DOHH2 (cell line): Measurements from ENCODE around the gene MNT.
A peak's percentile ranks its signal among the peaks of the same experiment; 100 is the strongest.

Experiments used
- H3F3A ChIP-seq: fragments of 200-600 bp; sonication (generic), shearing (Covaris generic); 2 replicates; pipeline ENCODE4 v1.6.0; 2016; ENCODE audit warnings: antibody characterized with exemption, mild to moderate bottlenecking; ENCODE audit not compliant: control insufficient read depth, insufficient read depth
- H3K27ac ChIP-seq: fragments of 200-600 bp; sonication (generic); 2 replicates; pipeline ENCODE4 v1.5.1; 2014; ENCODE audit warnings: low read depth, mild to moderate bottlenecking, low read length, moderate library complexity
- H3K27me3 ChIP-seq: fragments of 200-600 bp; sonication (generic); 2 replicates; pipeline ENCODE4 v1.6.1; 2014; ENCODE audit warnings: mild to moderate bottlenecking, low read length, mixed read lengths; ENCODE audit not compliant: control insufficient read depth
- H3K36me3 ChIP-seq: fragments of 200-600 bp; sonication (generic); 2 replicates; pipeline ENCODE4 v1.6.1; 2014; ENCODE audit warnings: mild to moderate bottlenecking, low read length, moderate library complexity, mixed read lengths; ENCODE audit not compliant: control insufficient read depth
- H3K4me1 ChIP-seq: fragments of 200-600 bp; sonication (generic); 2 replicates; pipeline ENCODE4 v1.6.1; 2014; ENCODE audit warnings: mild to moderate bottlenecking, low read length, mixed read lengths; ENCODE audit not compliant: control insufficient read depth
- H3K4me2 ChIP-seq: fragments of 200-600 bp; sonication (generic); 2 replicates; pipeline ENCODE4 v1.6.0; 2014; ENCODE audit warnings: mild to moderate bottlenecking, low read length, moderate library complexity
- H3K4me3 ChIP-seq: fragments of 200-600 bp; sonication (generic); 2 replicates; pipeline ENCODE4 v1.5.1; 2014; ENCODE audit warnings: mild to moderate bottlenecking, low read length, mixed read lengths
- H3K79me2 ChIP-seq: fragments of 200-600 bp; sonication (generic); 2 replicates; pipeline ENCODE4 v1.6.1; 2014; ENCODE audit warnings: mild to moderate bottlenecking, low read length, mixed read lengths; ENCODE audit not compliant: control insufficient read depth
- H3K9me2 ChIP-seq: fragments of 200-600 bp; sonication (generic); replicated peaks from 2 replicates; pipeline ENCODE4 v1.6.1; 2014; ENCODE audit warnings: mild to moderate bottlenecking, low read length, mixed read lengths; ENCODE audit not compliant: control insufficient read depth
- H3K9me3 ChIP-seq: fragments of 200-600 bp; sonication (generic); 2 replicates; pipeline ENCODE4 v1.6.1; 2014; ENCODE audit warnings: antibody characterized with exemption, low read length, mixed read lengths; ENCODE audit not compliant: control insufficient read depth, insufficient read depth
- H4K20me1 ChIP-seq: fragments of 200-600 bp; sonication (generic); 2 replicates; pipeline ENCODE4 v1.6.0; 2014; ENCODE audit warnings: low read depth, mild to moderate bottlenecking, antibody characterized with exemption, low read length, moderate library complexity; ENCODE audit not compliant: control insufficient read depth, insufficient read depth
- EZH2phosphoT487 ChIP-seq: fragments of 200-600 bp; sonication (generic); IDR thresholded peaks from 2 replicates; pipeline ENCODE4 v1.6.1; 2017; ENCODE audit warnings: borderline replicate concordance, mild to moderate bottlenecking, antibody characterized with exemption, low read length, moderate library complexity, mixed read lengths
- TF ChIP-seq, protein P1 (sequence below): fragments of 200-600 bp; sonication (generic); IDR thresholded peaks from one replicate; pipeline ENCODE4 v1.5.1; 2014; ENCODE audit warnings: antibody characterized with exemption, mild to moderate bottlenecking, low read depth, low read length; ENCODE audit not compliant: poor library complexity, severe bottlenecking

The MNT gene

DNA sequence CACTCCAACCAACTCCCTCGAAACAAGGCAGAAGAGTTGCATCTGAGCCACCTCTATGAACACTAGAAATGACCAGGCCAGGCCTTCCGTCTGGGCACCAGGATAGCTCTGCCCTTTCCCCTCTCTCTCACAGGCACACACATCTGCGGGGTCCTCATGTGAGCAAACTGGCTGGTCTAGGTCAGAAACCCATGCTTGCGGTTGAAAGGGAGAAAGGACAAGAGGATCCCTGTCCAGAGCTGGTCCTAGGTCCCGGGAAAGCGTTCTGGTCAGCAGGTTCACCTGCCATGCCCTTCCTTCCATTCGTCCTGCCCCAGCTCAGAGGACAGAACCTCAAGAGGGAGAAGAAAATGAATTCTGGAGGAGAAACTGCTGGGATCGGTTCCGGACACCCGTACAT is 2.7 kb downstream of the MNT start:
- H3K79me2 ChIP-seq: peaks cover 56% of the 10 kb centered on the region
- H3K4me3 ChIP-seq: peak overlapping the region; percentile 98; the same call in 1 of the 2 replicates
- H3F3A ChIP-seq: no peaks in the 10 kb centered on the region

DNA sequence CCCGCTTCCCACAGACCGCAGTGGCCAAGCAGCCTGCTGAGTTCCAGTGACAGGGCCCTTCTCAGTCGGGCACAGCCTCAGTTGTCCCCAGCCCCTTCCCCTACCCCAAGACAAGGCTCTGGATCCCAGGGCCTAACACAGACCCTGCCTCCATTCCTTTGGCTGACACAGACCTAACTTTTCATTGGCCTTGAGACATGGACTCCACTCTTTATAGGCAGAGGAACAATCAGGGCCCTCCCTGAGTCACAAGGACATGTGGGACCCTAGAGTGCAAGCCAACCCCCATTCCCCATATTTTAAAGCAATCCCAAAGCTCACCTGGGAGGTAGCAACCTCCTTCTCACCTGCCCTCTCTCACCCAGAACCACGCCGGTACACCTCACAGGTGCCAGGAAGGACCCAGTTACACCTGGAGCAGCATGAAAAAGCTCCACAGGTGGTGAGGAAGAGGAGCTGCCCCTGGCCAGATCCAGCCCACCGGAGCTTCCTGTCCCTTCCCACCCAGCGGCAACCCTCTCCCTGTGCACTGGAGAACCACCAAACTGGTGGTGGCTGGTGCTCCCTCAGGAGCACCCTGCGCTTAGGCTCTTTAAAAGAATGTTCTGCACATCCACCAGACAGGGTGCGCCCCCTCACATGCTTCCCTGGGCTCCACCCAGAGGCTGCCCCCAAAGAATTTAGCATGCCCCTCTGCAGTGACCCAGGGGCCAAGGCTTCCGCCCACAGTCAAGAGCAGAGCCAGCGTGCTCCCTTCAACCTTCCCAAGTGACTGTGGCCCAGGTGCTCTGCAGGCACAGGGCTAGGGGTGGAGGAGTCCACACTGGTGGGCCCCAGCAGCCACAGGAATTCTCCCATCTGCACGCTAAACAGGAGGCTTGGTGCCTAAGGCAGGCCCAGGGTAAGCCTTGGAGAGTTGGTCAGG is 3.4 kb downstream of the MNT start:
- Histone ChIP-seq H3K4me2 (peak overlapping the region; percentile 85), H3K36me3 (no peaks in the 10 kb centered on the region), H3K27me3 (no peaks in the 10 kb centered on the region), H3K27ac (peak overlapping the region; percentile 57), H3K4me3 (peak overlapping the region; percentile 70), H3K9me3 (no peaks in the 10 kb centered on the region), H3K9me2 (no peaks in the 10 kb centered on the region), H3K79me2 (peaks cover 56% of the 10 kb centered on the region), H3F3A (no peaks in the 10 kb centered on the region), H3K4me1 (peaks cover 56% of the 10 kb centered on the region), H4K20me1 (no peaks in the 10 kb centered on the region; the same call in 1 of the 2 replicates)
- TF ChIP-seq, protein P1, sequence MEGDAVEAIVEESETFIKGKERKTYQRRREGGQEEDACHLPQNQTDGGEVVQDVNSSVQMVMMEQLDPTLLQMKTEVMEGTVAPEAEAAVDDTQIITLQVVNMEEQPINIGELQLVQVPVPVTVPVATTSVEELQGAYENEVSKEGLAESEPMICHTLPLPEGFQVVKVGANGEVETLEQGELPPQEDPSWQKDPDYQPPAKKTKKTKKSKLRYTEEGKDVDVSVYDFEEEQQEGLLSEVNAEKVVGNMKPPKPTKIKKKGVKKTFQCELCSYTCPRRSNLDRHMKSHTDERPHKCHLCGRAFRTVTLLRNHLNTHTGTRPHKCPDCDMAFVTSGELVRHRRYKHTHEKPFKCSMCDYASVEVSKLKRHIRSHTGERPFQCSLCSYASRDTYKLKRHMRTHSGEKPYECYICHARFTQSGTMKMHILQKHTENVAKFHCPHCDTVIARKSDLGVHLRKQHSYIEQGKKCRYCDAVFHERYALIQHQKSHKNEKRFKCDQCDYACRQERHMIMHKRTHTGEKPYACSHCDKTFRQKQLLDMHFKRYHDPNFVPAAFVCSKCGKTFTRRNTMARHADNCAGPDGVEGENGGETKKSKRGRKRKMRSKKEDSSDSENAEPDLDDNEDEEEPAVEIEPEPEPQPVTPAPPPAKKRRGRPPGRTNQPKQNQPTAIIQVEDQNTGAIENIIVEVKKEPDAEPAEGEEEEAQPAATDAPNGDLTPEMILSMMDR: no peak
- no peak for TF ChIP-seq EZH2phosphoT487

More for the DNA sequence above, 2.7 kb downstream of the MNT start:
- no peaks in the 10 kb centered on the region for H3K36me3 ChIP-seq
- H4K20me1 ChIP-seq: no peaks in the 10 kb centered on the region; the same call in 1 of the 2 replicates
- no peaks in the 10 kb centered on the region for H3K9me2 ChIP-seq
- no peaks in the 10 kb centered on the region for H3K9me3 ChIP-seq
- peaks cover 62% of the 10 kb centered on the region for H3K4me1 ChIP-seq
- H3K27me3 ChIP-seq: no peaks in the 10 kb centered on the region
- H3K27ac ChIP-seq: no peak overlapping the region
- TF ChIP-seq, protein P1: no peak
- no peak for TF ChIP-seq EZH2phosphoT487
- peak overlapping the region; percentile 85 for H3K4me2 ChIP-seq

DNA sequence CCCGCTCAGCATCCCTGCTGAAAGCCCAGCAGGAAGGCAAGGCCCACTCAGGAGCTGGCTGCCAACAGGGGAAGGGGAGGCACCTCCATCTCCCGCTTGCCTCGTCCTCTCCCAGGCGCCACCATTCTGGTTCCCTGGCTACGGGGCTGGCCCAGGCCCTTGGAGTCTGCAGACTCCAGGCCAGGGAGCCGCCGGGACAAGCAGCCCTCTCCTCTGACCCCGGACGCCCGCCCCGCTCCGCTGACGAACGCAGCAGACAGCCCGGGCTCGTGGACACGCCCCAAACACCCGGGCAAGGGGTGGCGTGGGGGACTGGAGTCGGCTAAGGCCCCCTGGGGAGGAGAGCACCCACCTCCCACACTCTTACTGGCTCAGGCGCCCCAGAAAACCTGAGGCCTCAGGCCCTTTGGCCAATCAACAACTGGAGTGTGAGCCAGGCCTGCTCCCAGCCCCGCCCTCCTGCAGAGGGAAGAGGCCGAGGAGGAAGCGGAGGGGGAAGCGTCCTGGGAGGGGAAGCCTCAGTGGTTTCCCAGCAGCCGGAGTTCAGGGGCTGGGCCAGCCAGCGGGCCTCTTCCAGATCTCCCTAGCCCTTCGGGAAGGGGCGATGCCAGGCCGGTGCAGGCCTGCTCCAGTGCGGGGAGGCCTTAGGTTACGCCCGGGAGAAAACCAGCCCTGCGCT is 4.2 kb downstream of the MNT start:
- H3K4me3 ChIP-seq: peak overlapping the region; percentile 70
- H3K36me3 ChIP-seq: peaks cover 6% of the 10 kb centered on the region; the same call in 1 of the 2 replicates
- no peaks in the 10 kb centered on the region for H3K9me3 ChIP-seq
- peaks cover 63% of the 10 kb centered on the region for H3K79me2 ChIP-seq
- H3F3A ChIP-seq: peaks cover 6% of the 10 kb centered on the region
- peaks cover 52% of the 10 kb centered on the region for H3K4me1 ChIP-seq
- H3K27ac ChIP-seq: peak overlapping the region; percentile 57
- H4K20me1 ChIP-seq: no peaks in the 10 kb centered on the region; the same call in 1 of the 2 replicates
- no peaks in the 10 kb centered on the region for H3K27me3 ChIP-seq
- peak overlapping the region; percentile 85 for H3K4me2 ChIP-seq
- TF ChIP-seq, protein P1: no peak
- TF ChIP-seq EZH2phosphoT487: no peak
- no peaks in the 10 kb centered on the region for H3K9me2 ChIP-seq
